Measurements from ENCODE around the gene ERICH4.

DNA sequence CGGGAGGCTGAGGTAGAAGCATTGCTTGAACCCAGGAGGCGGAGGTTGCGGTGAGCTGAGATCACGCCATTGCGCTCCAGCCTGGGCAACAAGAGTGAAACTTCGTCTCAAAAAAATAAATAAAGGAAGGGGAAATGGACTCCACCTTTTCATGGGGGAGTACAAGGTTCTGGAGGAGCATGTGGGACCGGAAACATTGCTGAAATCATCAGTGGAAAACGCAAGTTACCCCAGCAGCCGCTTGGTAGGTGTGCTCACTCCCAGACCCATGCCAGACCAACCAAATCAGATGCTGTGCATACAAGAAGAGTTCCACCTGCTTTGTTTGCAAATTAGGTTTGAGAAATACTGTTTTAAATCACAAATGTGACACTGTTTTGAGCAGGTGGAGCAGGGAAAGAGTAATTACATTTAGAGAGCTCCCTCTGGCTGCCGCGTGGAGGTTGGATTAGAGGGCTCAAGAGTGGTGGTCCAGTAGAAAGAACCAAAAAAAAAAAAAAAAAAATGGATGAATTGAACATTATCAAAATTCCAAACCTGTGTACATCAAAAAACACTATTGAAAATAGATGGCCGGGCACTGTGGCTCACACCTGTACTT is 4.9 kb downstream of the ERICH4 start:
- TF ChIP-seq ZFX (IDR thresholded peaks at IDR 0.05; ENCODE audit: borderline replicate concordance) = no peak
- TF ChIP-seq, protein P1, sequence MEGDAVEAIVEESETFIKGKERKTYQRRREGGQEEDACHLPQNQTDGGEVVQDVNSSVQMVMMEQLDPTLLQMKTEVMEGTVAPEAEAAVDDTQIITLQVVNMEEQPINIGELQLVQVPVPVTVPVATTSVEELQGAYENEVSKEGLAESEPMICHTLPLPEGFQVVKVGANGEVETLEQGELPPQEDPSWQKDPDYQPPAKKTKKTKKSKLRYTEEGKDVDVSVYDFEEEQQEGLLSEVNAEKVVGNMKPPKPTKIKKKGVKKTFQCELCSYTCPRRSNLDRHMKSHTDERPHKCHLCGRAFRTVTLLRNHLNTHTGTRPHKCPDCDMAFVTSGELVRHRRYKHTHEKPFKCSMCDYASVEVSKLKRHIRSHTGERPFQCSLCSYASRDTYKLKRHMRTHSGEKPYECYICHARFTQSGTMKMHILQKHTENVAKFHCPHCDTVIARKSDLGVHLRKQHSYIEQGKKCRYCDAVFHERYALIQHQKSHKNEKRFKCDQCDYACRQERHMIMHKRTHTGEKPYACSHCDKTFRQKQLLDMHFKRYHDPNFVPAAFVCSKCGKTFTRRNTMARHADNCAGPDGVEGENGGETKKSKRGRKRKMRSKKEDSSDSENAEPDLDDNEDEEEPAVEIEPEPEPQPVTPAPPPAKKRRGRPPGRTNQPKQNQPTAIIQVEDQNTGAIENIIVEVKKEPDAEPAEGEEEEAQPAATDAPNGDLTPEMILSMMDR (IDR thresholded peaks at IDR 0.05) = no peak

Measured in 22Rv1 (cell line).